IMR-90 (cell line): Measurements from ENCODE around the gene LDB2. TPM values are rescaled to one million over a fixed set of nuclear protein-coding genes. Genes with fewer than 3 reads are reported as not detected.
A peak's percentile ranks its signal among the peaks of the same experiment; 100 is the strongest.

Experiments
- ATAC-seq: fragments of 200-7000 bp; cut with Tn5 transposase; 2 replicates; pipeline ENCODE4 v1.9.1; 2020; ENCODE audit warnings: low read depth, mild to moderate bottlenecking, moderate library complexity
- BruUV-seq: library from RNA; stranded (reverse); fragments of 400-500 nt; replicated peaks from 2 replicates; lab custom pipeline; 2021; lab: Mats Ljungman, UMichigan
- CTCF ChIA-PET: fragments of 300-600 bp; formaldehyde crosslinking; extraction: SDS; loops from one replicate; lab custom pipeline; 2021; ENCODE audit warnings: antibody characterized with exemption; lab: Yijun Ruan, JAX
- POLR2A ChIA-PET: fragments of 300-600 bp; sonication (Branson Sonifier 250); formaldehyde crosslinking; loops from one replicate; lab custom pipeline; 2022; ENCODE audit warnings: antibody characterized with exemption; ENCODE audit not compliant: unreplicated experiment; lab: Charles Lee
- DNase-seq: peaks from one replicate; pipeline ENCODE4 v3.0.0; 2013
- H2AFZ ChIP-seq: replicated peaks from 2 replicates; pipeline ENCODE3; 2013; ENCODE audit warnings: low read length, mild to moderate bottlenecking; ENCODE audit not compliant: poor library complexity
- H2AK5ac ChIP-seq: 2 replicates; pipeline ENCODE4 v1.6.1; 2013; ENCODE audit warnings: low read depth, low read length, inconsistent platforms
- H2AK9ac ChIP-seq: replicated peaks from 2 replicates; pipeline ENCODE3; 2013; ENCODE audit warnings: mild to moderate bottlenecking, low read depth, low read length, moderate library complexity; ENCODE audit not compliant: poor library complexity
- H2BK120ac ChIP-seq: 2 replicates; pipeline ENCODE4 v1.6.1; 2013; ENCODE audit warnings: low read depth, low read length, inconsistent platforms
- H2BK15ac ChIP-seq: 3 replicates; pipeline ENCODE4 v1.6.1; 2013; ENCODE audit warnings: low read depth, low read length, inconsistent platforms
- H2BK20ac ChIP-seq: 2 replicates; pipeline ENCODE4 v1.6.1; 2013; ENCODE audit warnings: low read depth, mild to moderate bottlenecking, inconsistent platforms, low read length, moderate library complexity
- H2BK5ac ChIP-seq: 2 replicates; pipeline ENCODE4 v1.6.1; 2013; ENCODE audit warnings: mild to moderate bottlenecking, low read depth, low read length, inconsistent platforms; ENCODE audit not compliant: poor library complexity, severe bottlenecking
- H3K14ac ChIP-seq: replicated peaks from 2 replicates; pipeline ENCODE4 v1.6.1; 2013; ENCODE audit warnings: low read depth, low read length, inconsistent platforms
- H3K18ac ChIP-seq: 2 replicates; pipeline ENCODE4 v1.6.1; 2013; ENCODE audit warnings: low read depth, low read length, control low read depth
- H3K23ac ChIP-seq: 2 replicates; pipeline ENCODE4 v1.6.1; 2013; ENCODE audit warnings: low read depth, low read length, inconsistent platforms
- H3K27ac ChIP-seq: 2 replicates; pipeline ENCODE4 v1.5.1; 2013; ENCODE audit warnings: mild to moderate bottlenecking, control low read depth, low read length; ENCODE audit not compliant: insufficient read depth
- H3K27me3 ChIP-seq: 2 replicates; pipeline ENCODE4 v1.6.1; 2013; ENCODE audit warnings: low read length; ENCODE audit not compliant: control insufficient read depth, insufficient read depth
- H3K36me3 ChIP-seq: 2 replicates; pipeline ENCODE4 v1.6.1; 2013; ENCODE audit warnings: low read length, mixed read lengths; ENCODE audit not compliant: control insufficient read depth, insufficient read depth
- H3K4ac ChIP-seq: 2 replicates; pipeline ENCODE4 v1.6.1; 2013; ENCODE audit warnings: low read depth, low read length, inconsistent platforms
- H3K4me1 ChIP-seq: 2 replicates; pipeline ENCODE4 v1.6.1; 2013; ENCODE audit warnings: low read length, mixed read lengths; ENCODE audit not compliant: control insufficient read depth, insufficient read depth
- H3K4me2 ChIP-seq: 2 replicates; pipeline ENCODE4 v1.6.1; 2013; ENCODE audit warnings: low read depth, mild to moderate bottlenecking, control low read depth, low read length, moderate library complexity
- H3K4me3 ChIP-seq: 2 replicates; pipeline ENCODE4 v1.5.1; 2013; ENCODE audit warnings: low read depth, mild to moderate bottlenecking, control low read depth, low read length, moderate library complexity; ENCODE audit not compliant: insufficient read depth
- H3K56ac ChIP-seq: 2 replicates; pipeline ENCODE4 v1.6.1; 2013; ENCODE audit warnings: low read length, inconsistent platforms; ENCODE audit not compliant: insufficient read depth; ENCODE audit errors: extremely low read depth
- H3K79me1 ChIP-seq, 2 experiments: 2 replicates each; pipeline ENCODE4 v1.6.1; 2013; ENCODE audit warnings: low read length in 2 of 2, inconsistent platforms in 1 of 2, low read depth in 1 of 2
- H3K9ac ChIP-seq: 2 replicates; pipeline ENCODE4 v1.6.1; 2013; ENCODE audit warnings: low read depth, low read length, control low read depth
- H3K9me1 ChIP-seq: 2 replicates; pipeline ENCODE4 v1.6.1; 2013; ENCODE audit warnings: low read length, inconsistent platforms; ENCODE audit not compliant: insufficient read depth
- H3K9me3 ChIP-seq: 2 replicates; pipeline ENCODE4 v1.6.1; 2013; ENCODE audit warnings: low read length; ENCODE audit not compliant: control insufficient read depth, insufficient read depth
- H4K20me1 ChIP-seq: 2 replicates; pipeline ENCODE4 v1.6.1; 2013; ENCODE audit warnings: low read length, inconsistent platforms; ENCODE audit not compliant: insufficient read depth
- H4K5ac ChIP-seq: 2 replicates; pipeline ENCODE4 v1.6.1; 2013; ENCODE audit warnings: mild to moderate bottlenecking, low read depth, low read length, control low read depth
- H4K8ac ChIP-seq, 2 experiments: 2 replicates each; pipeline ENCODE4 v1.6.1; 2013; ENCODE audit warnings: low read depth in 2 of 2, low read length in 2 of 2, control low read depth in 1 of 2, inconsistent platforms in 1 of 2
- H4K91ac ChIP-seq: 2 replicates; pipeline ENCODE4 v1.6.1; 2013; ENCODE audit warnings: low read depth, low read length, inconsistent platforms; ENCODE audit not compliant: insufficient read depth
- BHLHE40 ChIP-seq: fragments of 150-350 bp; IDR thresholded peaks from 2 replicates; pipeline ENCODE4 v1.6.1; 2016; ENCODE audit warnings: mild to moderate bottlenecking, low read depth, low read length
- MXI1 ChIP-seq: IDR thresholded peaks from 2 replicates; pipeline ENCODE4 v1.6.1; 2012; ENCODE audit warnings: low read depth, mild to moderate bottlenecking, low read length, moderate library complexity, borderline replicate concordance
- RFX5 ChIP-seq: IDR thresholded peaks from 2 replicates; pipeline ENCODE4 v1.8.0; 2012; ENCODE audit warnings: low read depth, mild to moderate bottlenecking, low read length, moderate library complexity
- WGBS, 2 experiments: methylation state at CpG; one replicate each; pipeline versions ENCODE4 v1.1.5 to v1.1.7; 2013; ENCODE audit warnings: missing lambda C conversion rate in 2 of 2; ENCODE audit not compliant: insufficient read length in 1 of 2; ENCODE audit errors: extremely low coverage in 2 of 2; 5-methylcytosine and 5-hydroxymethylcytosine counted together
- dilution Hi-C: fragments of 300-500 bp; cut with HindIII; formaldehyde crosslinking; loops from one replicate; pipeline ENCODE4 v1.14.3; 2018; ENCODE audit warnings: low sequenced_read_pairs; ENCODE audit not compliant: unreplicated experiment
- in situ Hi-C: fragments of 300-500 bp; cut with MboI; formaldehyde crosslinking; loops from 3 replicates; pipeline ENCODE4 v1.14.3; 2019; ENCODE audit warnings: low sequenced_read_pairs, inconsistent platforms, mixed read lengths
- intact Hi-C: fragments of 100-400 bp; cut with micrococcal nuclease; formaldehyde crosslinking; loops from 2 replicates; pipeline ENCODE4 v1.10.0; 2022
- polyA plus RNA-seq, 3 experiments: library from polyadenylated mRNA; depleted of rRNA; stranded (reverse); fragments of >200 nt; gene quantifications; 2 replicates each; pipeline ENCODE4 v1.2.3, GENCODE V29; 2012; ENCODE audit warnings: low replicate concordance in 1 of 3
- total RNA-seq: library from RNA; depleted of rRNA; stranded (reverse); fragments of >200 nt; gene quantifications from 2 replicates; pipeline ENCODE4 v1.2.3, GENCODE V29; 2012

Gene LDB2
- total and polyA plus RNA-seq, 2 of the 4 experiments (the other 2 are of a cell fraction) = 67.9 to 116 TPM

DNA sequence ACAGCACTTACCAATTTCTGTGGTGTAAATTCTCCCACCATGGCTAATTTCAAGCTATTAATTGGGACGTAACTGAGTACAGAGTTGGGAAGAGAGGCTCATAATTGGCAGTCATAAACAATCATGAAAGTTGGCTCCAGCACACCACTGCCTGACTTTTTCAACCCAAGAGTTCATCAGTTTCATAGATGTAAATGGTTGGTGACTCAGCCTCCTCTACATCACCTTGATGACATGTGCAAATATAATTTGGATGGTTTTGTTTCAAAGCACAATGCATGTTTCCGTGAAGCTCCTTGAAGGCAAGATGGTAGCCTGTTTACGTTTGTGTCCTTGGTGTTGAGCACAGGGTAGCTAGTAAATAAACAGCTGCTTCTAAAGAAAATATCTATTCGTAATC lies 235.1 kb downstream of the LDB2 start:
- peaks cover 3% of the 10 kb centered on the region; the same call in 1 of the 2 replicates for H4K20me1 ChIP-seq
- H3K9ac ChIP-seq = no peak overlapping the region
- no peak for DNase-seq
- no peak for ATAC-seq
- H3K27me3 ChIP-seq = no peaks in the 10 kb centered on the region
- no peak overlapping the region for H2AK5ac ChIP-seq
- intact Hi-C loops (no loop called here), dilution Hi-C loops (no loop called here), in situ Hi-C loops (no loop called here)
- H4K8ac ChIP-seq = no peak overlapping the region
- no peak overlapping the region for H2AK9ac ChIP-seq
- H3K27ac ChIP-seq = no peak overlapping the region
- no peak overlapping the region for H3K4ac ChIP-seq
- ChIA-PET CTCF (no interaction called here), POLR2A (no interaction called here)
- H3K9me1 ChIP-seq = peaks cover 13% of the 10 kb centered on the region
- no peak overlapping the region for H2BK20ac ChIP-seq
- H3K23ac ChIP-seq = no peak overlapping the region
- H2BK5ac ChIP-seq = no peak overlapping the region
- H2BK15ac ChIP-seq = no peak overlapping the region
- H3K9me3 ChIP-seq = no peaks in the 10 kb centered on the region
- H3K56ac ChIP-seq = no peak overlapping the region
- no peak overlapping the region for H3K14ac ChIP-seq
- peaks cover 14% of the 10 kb centered on the region for H3K4me1 ChIP-seq
- no peak overlapping the region for H2BK120ac ChIP-seq
- H3K4me3 ChIP-seq = no peak overlapping the region
- BruUV-seq = no TSS peak
- WGBS, 2 experiments = no CpG with 5 or more reads among the region's 4 CpGs
- peaks cover 0 to 12% of the 10 kb centered on the region in 2 experiments; a peak in 2 of 4 replicates for H3K79me1 ChIP-seq
- H3K4me2 ChIP-seq = no peak overlapping the region
- H3K18ac ChIP-seq = peak overlapping the region; percentile 73; the same call in 1 of the 2 replicates
- no peak overlapping the region for H2AFZ ChIP-seq
- TF ChIP-seq BHLHE40 (no peak), MXI1 (no peak), RFX5 (no peak)
- H4K5ac ChIP-seq = no peak overlapping the region
- H3K36me3 ChIP-seq = no peaks in the 10 kb centered on the region
- H4K91ac ChIP-seq = no peak overlapping the region
